GM23338 (cell line): ENCODE data around the gene XRN1. TPM values are rescaled to one million over a fixed set of nuclear protein-coding genes. Genes with fewer than 3 reads are reported as not detected.
A peak's percentile ranks its signal among the peaks of the same experiment; 100 is the strongest.
"Not testable (repeated sequence)": the region's sequence is repeated elsewhere in the genome, so short reads cannot be mapped to it uniquely, and the experiment has no call there.

Source experiments
- ATAC-seq: fragments of 200-7000 bp; cut with Tn5 transposase; 3 replicates; pipeline ENCODE4 v1.9.1; 2020
- DNase-seq: peaks from one replicate; pipeline ENCODE4 v3.0.0-alpha.2; 2015; ENCODE audit warnings: low spot score
- H2AFZ ChIP-seq: fragments of 200-600 bp; sonication (generic); 2 replicates; pipeline ENCODE4 v1.8.0; 2016; ENCODE audit warnings: antibody characterized with exemption, mild to moderate bottlenecking, moderate library complexity
- H3F3A ChIP-seq: fragments of 200-600 bp; sonication (generic); replicated peaks from 2 replicates; pipeline ENCODE4 v1.8.0; 2017; ENCODE audit warnings: antibody characterized with exemption, mixed run types, low read depth
- H3K27ac ChIP-seq: fragments of 200-600 bp; sonication (generic); 2 replicates; pipeline ENCODE4 v1.6.1; 2016; ENCODE audit warnings: low read depth
- H3K27me3 ChIP-seq: fragments of 200-600 bp; sonication (generic); 2 replicates; pipeline ENCODE4 v1.8.0; 2016; ENCODE audit warnings: mild to moderate bottlenecking, mixed run types, moderate library complexity; ENCODE audit not compliant: insufficient read depth
- H3K36me3 ChIP-seq: fragments of 200-600 bp; sonication (generic); 2 replicates; pipeline ENCODE4 v1.8.0; 2016; ENCODE audit warnings: mild to moderate bottlenecking; ENCODE audit not compliant: insufficient read depth
- H3K4me1 ChIP-seq: fragments of 200-600 bp; sonication (generic); 2 replicates; pipeline ENCODE4 v1.8.0; 2016; ENCODE audit warnings: mild to moderate bottlenecking, moderate library complexity; ENCODE audit not compliant: insufficient read depth
- H3K4me2 ChIP-seq: fragments of 200-600 bp; sonication (generic); 2 replicates; pipeline ENCODE4 v1.7.1; 2017; ENCODE audit warnings: mixed run types
- H3K4me3 ChIP-seq: fragments of 200-600 bp; sonication (generic); 2 replicates; pipeline ENCODE4 v1.6.1; 2016; ENCODE audit warnings: mixed run types
- H3K79me2 ChIP-seq: fragments of 200-600 bp; sonication (generic); replicated peaks from 2 replicates; pipeline ENCODE4 v1.8.0; 2017; ENCODE audit warnings: mild to moderate bottlenecking; ENCODE audit not compliant: insufficient read depth
- H3K9me2 ChIP-seq: fragments of 200-600 bp; sonication (generic); 2 replicates; pipeline ENCODE4 v1.8.0; 2017; ENCODE audit not compliant: insufficient read depth
- H4K20me1 ChIP-seq: fragments of 200-600 bp; sonication (generic); replicated peaks from 2 replicates; pipeline ENCODE4 v1.8.0; 2017; ENCODE audit warnings: mild to moderate bottlenecking; ENCODE audit not compliant: insufficient read depth
- H3K27ac Mint-ChIP-seq: 2 replicates; pipeline ENCODE4 v1.8.0; 2020; ENCODE audit warnings: inconsistent platforms, mild to moderate bottlenecking, moderate library complexity, mixed read lengths
- H3K27me3 Mint-ChIP-seq: 3 replicates; pipeline ENCODE4 v1.8.0; 2022; ENCODE audit warnings: low read depth, mild to moderate bottlenecking, moderate library complexity, mixed read lengths, inconsistent platforms; ENCODE audit not compliant: insufficient read depth, poor library complexity
- H3K36me3 Mint-ChIP-seq: 3 replicates; pipeline ENCODE4 v1.8.0; 2021; ENCODE audit warnings: low read depth, mild to moderate bottlenecking, inconsistent platforms, moderate library complexity, mixed read lengths
- H3K4me1 Mint-ChIP-seq: 3 replicates; pipeline ENCODE4 v1.8.0; 2020; ENCODE audit warnings: mild to moderate bottlenecking, inconsistent platforms, mixed read lengths
- H3K4me3 Mint-ChIP-seq: 3 replicates; pipeline ENCODE4 v1.8.0; 2021; ENCODE audit warnings: moderate library complexity, mild to moderate bottlenecking, inconsistent platforms, mixed read lengths
- H3K9me3 Mint-ChIP-seq: 3 replicates; pipeline ENCODE4 v1.8.0; 2020; ENCODE audit warnings: moderate library complexity, mild to moderate bottlenecking, inconsistent platforms, mixed read lengths
- CREB1 ChIP-seq: fragments of 250-450 bp; sonication (Bioruptor Pico); IDR thresholded peaks from 2 replicates; pipeline ENCODE4 v1.5.0; 2020; ENCODE audit warnings: low read depth, mild to moderate bottlenecking, moderate library complexity
- EZH2 ChIP-seq: fragments of 200-600 bp; sonication (generic); IDR thresholded peaks from one replicate; pipeline ENCODE4 v1.8.0; 2017; ENCODE audit warnings: antibody characterized with exemption, mild to moderate bottlenecking, low read depth; ENCODE audit not compliant: unreplicated experiment
- EZH2phosphoT487 ChIP-seq: fragments of 200-600 bp; sonication (generic); IDR thresholded peaks from one replicate; pipeline ENCODE4 v1.8.1; 2018; ENCODE audit warnings: antibody characterized with exemption; ENCODE audit not compliant: unreplicated experiment
- ZNF114 ChIP-seq: fragments of 250-450 bp; sonication (Bioruptor Pico); IDR thresholded peaks from 2 replicates; pipeline ENCODE4 v1.5.0; 2020; ENCODE audit warnings: mild to moderate bottlenecking, moderate library complexity
- ZNF462 ChIP-seq: fragments of 250-450 bp; sonication (Bioruptor Pico); IDR thresholded peaks from 2 replicates; pipeline ENCODE4 v1.5.0; 2020; ENCODE audit warnings: mild to moderate bottlenecking, moderate library complexity
- polyA plus RNA-seq: library from polyadenylated mRNA; unstranded; fragments of >200 nt; fragmentation: Nextera tagmentation; extraction: Ambion mirVana; gene quantifications from 2 replicates; pipeline ENCODE4 v1.2.1, GENCODE V29; 2016
- total RNA-seq: library from RNA; depleted of rRNA; stranded (reverse); fragments of >200 nt; shearing (Covaris generic); gene quantifications from 2 replicates; pipeline ENCODE4 v1.2.3, GENCODE V29; 2014
- TF ChIP-seq, protein P1 (sequence below), 2 experiments: fragments of 200-600 bp in 1 of 2; sonication (generic) in 1 of 2; conservative IDR thresholded peaks; 2 replicates each; pipeline versions ENCODE4 v1.5.1 to v1.6.1; 2016 to 2017; ENCODE audit warnings: antibody characterized with exemption in 2 of 2, low read depth in 2 of 2, mild to moderate bottlenecking in 2 of 2, moderate library complexity in 1 of 2

The XRN1 gene
- total and polyA plus RNA-seq, 2 experiments from 2014 or later = 10.9 to 16.6 TPM

DNA sequence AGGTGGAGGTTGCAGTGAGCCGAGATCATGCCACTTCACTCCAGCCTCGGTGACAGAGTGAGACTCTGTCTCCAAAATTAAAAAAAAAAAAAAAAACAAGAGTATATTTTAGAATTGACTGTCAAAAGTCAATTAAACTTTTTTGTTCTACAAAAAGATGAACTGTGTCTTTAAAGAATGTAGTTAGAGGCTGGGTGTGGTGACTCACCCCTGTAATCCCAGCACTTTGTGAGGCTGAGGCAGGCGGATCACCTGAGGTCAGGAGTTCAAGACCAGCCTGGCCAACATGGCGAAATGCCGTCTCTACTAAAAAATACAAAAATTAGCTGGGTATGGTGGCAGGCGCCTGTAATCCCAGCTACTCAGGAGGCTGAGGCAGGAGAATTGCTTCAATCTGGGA lies 78.3 kb downstream of the XRN1 start:
- H3K4me3 ChIP-seq, H3K4me1 Mint-ChIP-seq, H3K27ac Mint-ChIP-seq, H3K9me2 ChIP-seq, H3F3A ChIP-seq, H3K4me1 ChIP-seq, H3K9me3 Mint-ChIP-seq, H3K27me3 ChIP-seq, H4K20me1 ChIP-seq, DNase-seq, H3K36me3 ChIP-seq, ATAC-seq, H3K27ac ChIP-seq, H2AFZ ChIP-seq, H3K27me3 Mint-ChIP-seq, H3K4me3 Mint-ChIP-seq, H3K4me2 ChIP-seq, H3K36me3 Mint-ChIP-seq, H3K79me2 ChIP-seq: not testable (repeated sequence)

- no peak for TF ChIP-seq EZH2
- TF ChIP-seq, protein P1, sequence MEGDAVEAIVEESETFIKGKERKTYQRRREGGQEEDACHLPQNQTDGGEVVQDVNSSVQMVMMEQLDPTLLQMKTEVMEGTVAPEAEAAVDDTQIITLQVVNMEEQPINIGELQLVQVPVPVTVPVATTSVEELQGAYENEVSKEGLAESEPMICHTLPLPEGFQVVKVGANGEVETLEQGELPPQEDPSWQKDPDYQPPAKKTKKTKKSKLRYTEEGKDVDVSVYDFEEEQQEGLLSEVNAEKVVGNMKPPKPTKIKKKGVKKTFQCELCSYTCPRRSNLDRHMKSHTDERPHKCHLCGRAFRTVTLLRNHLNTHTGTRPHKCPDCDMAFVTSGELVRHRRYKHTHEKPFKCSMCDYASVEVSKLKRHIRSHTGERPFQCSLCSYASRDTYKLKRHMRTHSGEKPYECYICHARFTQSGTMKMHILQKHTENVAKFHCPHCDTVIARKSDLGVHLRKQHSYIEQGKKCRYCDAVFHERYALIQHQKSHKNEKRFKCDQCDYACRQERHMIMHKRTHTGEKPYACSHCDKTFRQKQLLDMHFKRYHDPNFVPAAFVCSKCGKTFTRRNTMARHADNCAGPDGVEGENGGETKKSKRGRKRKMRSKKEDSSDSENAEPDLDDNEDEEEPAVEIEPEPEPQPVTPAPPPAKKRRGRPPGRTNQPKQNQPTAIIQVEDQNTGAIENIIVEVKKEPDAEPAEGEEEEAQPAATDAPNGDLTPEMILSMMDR (conservative IDR thresholded peaks at IDR 0.05; ENCODE audit: low read depth in 2 of 2) = peak; percentile 54 to 66; a peak in 3 of 4 replicates
- H3K4me1 ChIP-seq = no peaks in the 10 kb centered on the region
- peaks cover 1% of the 10 kb centered on the region for H3K27me3 Mint-ChIP-seq
- H3K27me3 ChIP-seq = no peaks in the 10 kb centered on the region
- H3K27ac Mint-ChIP-seq = no peak overlapping the region
- H3K9me3 Mint-ChIP-seq = no peaks in the 10 kb centered on the region
- H3K4me3 Mint-ChIP-seq = no peak overlapping the region
- H3K4me2 ChIP-seq = no peak overlapping the region
- H3K36me3 ChIP-seq = peaks cover 9% of the 10 kb centered on the region; the same call in 1 of the 2 replicates
- H3K79me2 ChIP-seq = no peaks in the 10 kb centered on the region
- no peaks in the 10 kb centered on the region for H4K20me1 ChIP-seq
- H2AFZ ChIP-seq = no peak overlapping the region
- H3K9me2 ChIP-seq = no peaks in the 10 kb centered on the region
- DNase-seq = peak; percentile 29
- no peak; the same call in 2 of the 3 replicates for ATAC-seq
- H3K27ac ChIP-seq = no peak overlapping the region
- no peaks in the 10 kb centered on the region for H3K4me1 Mint-ChIP-seq
- no peaks in the 10 kb centered on the region for H3K36me3 Mint-ChIP-seq
- no peak overlapping the region for H3K4me3 ChIP-seq
- H3F3A ChIP-seq = no peaks in the 10 kb centered on the region
Measured at GRCh38 chr3:142366434-142366833, 81.4 kb downstream of the XRN1 start.

DNA sequence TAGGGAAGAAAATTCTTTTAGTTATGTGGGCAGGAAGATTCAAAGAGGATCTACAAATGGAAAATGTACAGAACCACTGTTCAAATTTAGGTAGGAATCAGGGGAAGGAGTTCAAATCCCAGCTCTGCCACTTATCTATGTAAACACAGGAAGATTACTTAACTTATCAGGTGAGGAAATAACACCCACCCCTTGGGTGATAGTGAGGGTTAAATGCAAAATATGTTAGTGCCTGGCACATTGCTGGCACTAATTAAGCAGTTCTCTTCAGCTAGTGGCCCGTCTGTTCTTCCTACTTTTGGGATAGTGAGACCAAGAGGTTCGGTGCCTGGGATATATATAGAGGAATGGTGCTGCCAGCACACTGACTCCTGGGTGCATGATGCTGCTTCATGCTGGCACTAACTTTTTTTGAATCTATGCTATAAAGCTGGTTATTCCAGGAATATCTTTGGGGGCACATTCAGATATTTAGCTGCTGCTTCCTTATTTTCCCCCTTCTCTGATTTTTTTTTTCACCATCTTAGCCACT lies 83.8 kb downstream of the XRN1 start:
- no peak for ATAC-seq
- no peak for DNase-seq
- H3K27ac ChIP-seq = no peak overlapping the region
- no peak overlapping the region for H3K4me3 ChIP-seq
- no peaks in the 10 kb centered on the region for H3K27me3 ChIP-seq
- H4K20me1 ChIP-seq = no peaks in the 10 kb centered on the region
- no peaks in the 10 kb centered on the region for H3F3A ChIP-seq
- no peaks in the 10 kb centered on the region for H3K27me3 Mint-ChIP-seq
- no peaks in the 10 kb centered on the region for H3K4me1 ChIP-seq
- no peak overlapping the region for H3K27ac Mint-ChIP-seq
- H2AFZ ChIP-seq = no peak overlapping the region
- no peak overlapping the region for H3K4me2 ChIP-seq
- no peaks in the 10 kb centered on the region for H3K9me2 ChIP-seq
- peaks cover 10% of the 10 kb centered on the region; the same call in 1 of the 2 replicates for H3K36me3 ChIP-seq
- H3K9me3 Mint-ChIP-seq = no peaks in the 10 kb centered on the region
- no peaks in the 10 kb centered on the region for H3K36me3 Mint-ChIP-seq
- no peaks in the 10 kb centered on the region for H3K4me1 Mint-ChIP-seq
- no peaks in the 10 kb centered on the region for H3K79me2 ChIP-seq
- H3K4me3 Mint-ChIP-seq = no peak overlapping the region
- TF ChIP-seq CREB1 (CRISPR knock-in tag) (no peak), ZNF462 (no peak), EZH2phosphoT487 (no peak), ZNF114 (CRISPR knock-in tag) (no peak), EZH2 (no peak)
- TF ChIP-seq, protein P1 (conservative IDR thresholded peaks at IDR 0.05; ENCODE audit: low read depth in 2 of 2) = no peak
